H9 (cell line): Measurements from ENCODE around the gene TK2. TPM values are rescaled to one million over a fixed set of nuclear protein-coding genes. Genes with fewer than 3 reads are reported as not detected.
A peak's percentile ranks its signal among the peaks of the same experiment; 100 is the strongest.

Experiments used
- DNase-seq: peaks from one replicate; pipeline ENCODE4 v3.0.0-alpha.2; 2017
- H2AFZ ChIP-seq: one replicate; pipeline ENCODE4 v1.6.1; 2013; ENCODE audit warnings: mild to moderate bottlenecking, low read length, control low read depth, moderate library complexity
- H2AK5ac ChIP-seq: 2 replicates; pipeline ENCODE4 v1.6.1; 2013; ENCODE audit warnings: low read length, control low read depth, mixed read lengths; ENCODE audit not compliant: insufficient read length
- H2BK120ac ChIP-seq: one replicate; pipeline ENCODE4 v1.6.1; 2013; ENCODE audit warnings: low read depth, mild to moderate bottlenecking, low read length, control low read depth, inconsistent platforms; ENCODE audit not compliant: poor library complexity, severe bottlenecking
- H2BK12ac ChIP-seq: 2 replicates; pipeline ENCODE4 v1.6.1; 2013; ENCODE audit warnings: low read length, control low read depth, mixed read lengths, low read depth; ENCODE audit not compliant: insufficient read length
- H2BK15ac ChIP-seq: 2 replicates; pipeline ENCODE4 v1.6.1; 2013; ENCODE audit warnings: low read depth, low read length, control low read depth
- H2BK20ac ChIP-seq: one replicate; pipeline ENCODE4 v1.6.1; 2013; ENCODE audit warnings: low read depth, mild to moderate bottlenecking, low read length, control low read depth, inconsistent platforms; ENCODE audit not compliant: poor library complexity, severe bottlenecking
- H2BK5ac ChIP-seq: 2 replicates; pipeline ENCODE4 v1.6.1; 2013; ENCODE audit warnings: low read length, control low read depth, mixed read lengths; ENCODE audit not compliant: insufficient read length
- H3K14ac ChIP-seq: 2 replicates; pipeline ENCODE4 v1.6.1; 2013; ENCODE audit warnings: low read length, control low read depth; ENCODE audit not compliant: insufficient read depth
- H3K18ac ChIP-seq: 2 replicates; pipeline ENCODE4 v1.6.1; 2013; ENCODE audit warnings: low read depth, mild to moderate bottlenecking, mixed read lengths, low read length, control low read depth; ENCODE audit not compliant: insufficient read length
- H3K23ac ChIP-seq: 2 replicates; pipeline ENCODE4 v1.6.1; 2013; ENCODE audit warnings: low read length, control low read depth, mixed read lengths, low read depth; ENCODE audit not compliant: insufficient read length
- H3K23me2 ChIP-seq: 2 replicates; pipeline ENCODE4 v1.6.1; 2013; ENCODE audit warnings: low read depth, mild to moderate bottlenecking, mixed read lengths, low read length, control low read depth; ENCODE audit not compliant: insufficient read length, poor library complexity, severe bottlenecking
- H3K27ac ChIP-seq: 2 replicates; pipeline ENCODE4 v1.5.1; 2013; ENCODE audit warnings: low read length, control low read depth, mixed read lengths, low read depth; ENCODE audit not compliant: insufficient read length
- H3K27me3 ChIP-seq: 2 replicates; pipeline ENCODE4 v1.6.1; 2013; ENCODE audit warnings: low read length, control low read depth, inconsistent platforms; ENCODE audit not compliant: insufficient read depth
- H3K4ac ChIP-seq: 2 replicates; pipeline ENCODE4 v1.6.1; 2013; ENCODE audit warnings: low read depth, mild to moderate bottlenecking, control low read depth, inconsistent platforms, low read length, moderate library complexity
- H3K4me1 ChIP-seq: 2 replicates; pipeline ENCODE4 v1.6.1; 2013; ENCODE audit warnings: low read length, control low read depth, inconsistent platforms; ENCODE audit not compliant: insufficient read depth
- H3K4me2 ChIP-seq: 2 replicates; pipeline ENCODE4 v1.6.1; 2013; ENCODE audit warnings: low read length, control low read depth, mixed read lengths; ENCODE audit not compliant: insufficient read length, insufficient read depth
- H3K56ac ChIP-seq: 2 replicates; pipeline ENCODE4 v1.6.1; 2013; ENCODE audit warnings: low read depth, mild to moderate bottlenecking, mixed read lengths, low read length, control low read depth; ENCODE audit not compliant: insufficient read length
- H3K79me1 ChIP-seq: 2 replicates; pipeline ENCODE4 v1.6.1; 2013; ENCODE audit warnings: low read depth, mild to moderate bottlenecking, moderate library complexity, low read length, control low read depth, inconsistent platforms; ENCODE audit not compliant: insufficient read depth, poor library complexity, severe bottlenecking
- H3K79me2 ChIP-seq: 2 replicates; pipeline ENCODE4 v1.6.1; 2013; ENCODE audit warnings: low read length, control low read depth, inconsistent platforms; ENCODE audit not compliant: insufficient read depth
- H3K9ac ChIP-seq: 2 replicates; pipeline ENCODE4 v1.6.1; 2013; ENCODE audit warnings: low read length, control low read depth, mixed read lengths; ENCODE audit not compliant: insufficient read length; ENCODE audit errors: extremely low read depth
- H3K9me3 ChIP-seq: one replicate; pipeline ENCODE4 v1.6.1; 2013; ENCODE audit warnings: low read depth, low read length, inconsistent platforms; ENCODE audit not compliant: control insufficient read depth
- H3T11ph ChIP-seq: one replicate; pipeline ENCODE4 v1.6.1; 2013; ENCODE audit warnings: mild to moderate bottlenecking, low read length, control low read depth, inconsistent platforms
- H4K20me1 ChIP-seq: one replicate; pipeline ENCODE4 v1.6.1; 2013; ENCODE audit not compliant: control insufficient read depth, insufficient read length, insufficient read depth
- H4K5ac ChIP-seq: 2 replicates; pipeline ENCODE4 v1.6.1; 2013; ENCODE audit warnings: low read depth, mild to moderate bottlenecking, mixed read lengths, low read length, control low read depth; ENCODE audit not compliant: insufficient read length
- H4K8ac ChIP-seq: replicated peaks from 2 replicates; pipeline ENCODE4 v1.6.1; 2013; ENCODE audit warnings: low read length, control low read depth, mixed read lengths, low read depth; ENCODE audit not compliant: insufficient read length
- H4K91ac ChIP-seq: 2 replicates; pipeline ENCODE4 v1.6.1; 2013; ENCODE audit warnings: low read depth, mild to moderate bottlenecking, moderate library complexity, mixed read lengths, low read length, control low read depth; ENCODE audit not compliant: insufficient read length
- H3K27ac Mint-ChIP-seq, 3 experiments: 2 replicates in 2 of 3; 3 replicates in 1 of 3; pipeline ENCODE4 v1.8.0; 2020 to 2021; ENCODE audit warnings: mixed read lengths in 3 of 3, mild to moderate bottlenecking in 1 of 3, moderate library complexity in 1 of 3
- H3K27me3 Mint-ChIP-seq: 2 replicates; pipeline ENCODE4 v1.8.0; 2021; ENCODE audit warnings: low read depth, mild to moderate bottlenecking, moderate library complexity, mixed read lengths
- H3K36me3 Mint-ChIP-seq, 3 experiments: 2 replicates in 2 of 3; 3 replicates in 1 of 3; pipeline ENCODE4 v1.8.0; 2020 to 2021; ENCODE audit warnings: low read depth in 3 of 3, mixed read lengths in 3 of 3; ENCODE audit not compliant: insufficient read depth in 1 of 3
- H3K4me1 Mint-ChIP-seq, 2 experiments: 2 replicates each; pipeline ENCODE4 v1.8.0; 2020; ENCODE audit warnings: mixed read lengths in 2 of 2
- H3K4me3 Mint-ChIP-seq, 2 experiments: 2 replicates in 1 of 2; 3 replicates in 1 of 2; pipeline ENCODE4 v1.8.0; 2020 to 2021; ENCODE audit warnings: mild to moderate bottlenecking in 2 of 2, mixed read lengths in 2 of 2, moderate library complexity in 1 of 2
- H3K9me3 Mint-ChIP-seq, 2 experiments: 2 replicates in 1 of 2; 3 replicates in 1 of 2; pipeline ENCODE4 v1.8.0; 2020; ENCODE audit warnings: mild to moderate bottlenecking in 2 of 2, mixed read lengths in 2 of 2, moderate library complexity in 1 of 2
- CTCF ChIP-seq: fragments of 200-600 bp; sonication (generic); conservative IDR thresholded peaks from 3 replicates; pipeline ENCODE4 v1.8.0; 2021; ENCODE audit warnings: antibody characterized with exemption, mild to moderate bottlenecking
- WGBS: extraction: QIAGEN DNeasy Blood & Tissue Kit; methylation state at CpG from one replicate; pipeline ENCODE4 v1.1.7; 2013; ENCODE audit warnings: missing lambda C conversion rate, low lambda C conversion rate, mixed read lengths; ENCODE audit not compliant: insufficient read length; ENCODE audit errors: extremely low coverage; 5-methylcytosine and 5-hydroxymethylcytosine counted together
- total RNA-seq: library from RNA; stranded (reverse); gene quantifications from 2 replicates; pipeline ENCODE4 v1.2.1, GENCODE V29; 2021

Gene TK2
- total RNA-seq, 1 experiment from 2014 or later = 5.2 TPM

GRCh38 chr16:66544016-66544757 is 5.7 kb downstream of the TK2 start:
- no peaks in the 10 kb centered on the region for H3K27me3 Mint-ChIP-seq

More at GRCh38 chr16:66544016-66544757, 5.7 kb downstream of the TK2 start:
- Mint-ChIP-seq H3K27ac (peak overlapping the region in 1 of 3 experiments; percentile 42; a peak in 1 of 7 replicates), H3K36me3 (peaks cover 0 to 5% (median 4%) of the 10 kb centered on the region in 3 experiments; a peak in 4 of 7 replicates), H3K4me3 (no peak overlapping the region), H3K4me1 (peaks cover 17% of the 10 kb centered on the region in 2 experiments), H3K9me3 (no peaks in the 10 kb centered on the region)
- Histone ChIP-seq H3K14ac (no peak overlapping the region), H3K4ac (no peak overlapping the region), H3K23ac (no peak overlapping the region), H4K5ac (no peak overlapping the region), H2BK5ac (no peak overlapping the region), H3K27me3 (no peaks in the 10 kb centered on the region), H4K8ac (no peak overlapping the region), H3K4me2 (no peak overlapping the region), H2BK12ac (no peak overlapping the region), H3K18ac (no peak overlapping the region), H2BK20ac (no peak overlapping the region), H3K79me1 (no peaks in the 10 kb centered on the region), H3K9me3 (no peaks in the 10 kb centered on the region), H3T11ph (no peak overlapping the region), H4K20me1 (no peaks in the 10 kb centered on the region), H2AFZ (no peak overlapping the region), H4K91ac (no peak overlapping the region), H2BK15ac (no peak overlapping the region), H3K9ac (no peak overlapping the region), H3K4me1 (peaks cover 8% of the 10 kb centered on the region; the same call in 1 of the 2 replicates), H3K79me2 (no peaks in the 10 kb centered on the region), H3K27ac (no peak overlapping the region), H2AK5ac (no peak overlapping the region), H3K23me2 (peaks cover 2% of the 10 kb centered on the region), H3K56ac (no peak overlapping the region), H2BK120ac (no peak overlapping the region)
- TF ChIP-seq CTCF = no peak
- no peak for DNase-seq
- no CpG with 5 or more reads among the region's 7 CpGs for WGBS
